GM21825 (cell line): ENCODE data around the gene ITPR2.
A peak's percentile ranks its signal among the peaks of the same experiment; 100 is the strongest.
"Not testable (repeated sequence)": the region's sequence is repeated elsewhere in the genome, so short reads cannot be mapped to it uniquely, and the experiment has no call there.

Source experiments
- ATAC-seq: cut with Tn5 transposase; IDR thresholded peaks from one replicate; pipeline ENCODE4 v1.9.1; 2021; ENCODE audit warnings: mild to moderate bottlenecking, moderate library complexity; ENCODE audit not compliant: unreplicated experiment

ITPR2 gene

DNA sequence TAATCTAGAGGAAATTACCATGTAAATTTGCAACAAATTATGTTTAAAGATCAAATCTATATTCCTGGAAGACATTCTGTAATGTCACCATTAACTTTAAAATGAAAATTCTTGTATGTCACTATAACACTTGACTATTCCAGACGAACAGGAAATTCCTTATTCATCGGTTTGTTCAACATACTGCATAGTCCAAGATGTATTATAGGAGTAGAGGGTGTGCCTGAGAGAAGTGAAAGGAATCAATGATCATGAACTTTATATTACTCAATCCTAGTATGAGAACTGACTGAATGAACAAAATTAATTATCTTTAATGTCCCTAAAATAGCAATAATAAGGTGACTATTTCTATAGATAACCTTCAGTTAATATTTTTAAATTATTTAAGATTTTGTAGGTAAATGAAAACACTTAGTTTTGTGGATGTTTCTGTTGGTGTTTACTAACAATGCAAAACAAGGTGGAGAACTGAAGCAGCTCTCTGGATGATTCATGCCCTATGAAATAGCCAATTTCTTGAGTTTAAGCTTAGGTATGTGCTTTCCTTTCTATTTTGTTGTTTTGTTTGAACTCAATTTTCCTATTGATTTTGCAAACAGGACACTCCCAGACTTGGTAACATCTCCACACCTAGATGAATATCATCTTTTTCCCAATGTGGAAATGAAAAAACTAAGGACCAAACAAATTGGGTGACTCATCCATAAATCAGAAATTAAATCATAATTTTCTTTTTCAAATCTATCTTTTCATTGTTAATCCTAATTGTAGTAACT, 18.2 kb upstream of the ITPR2 start:
- no peak for ATAC-seq

DNA sequence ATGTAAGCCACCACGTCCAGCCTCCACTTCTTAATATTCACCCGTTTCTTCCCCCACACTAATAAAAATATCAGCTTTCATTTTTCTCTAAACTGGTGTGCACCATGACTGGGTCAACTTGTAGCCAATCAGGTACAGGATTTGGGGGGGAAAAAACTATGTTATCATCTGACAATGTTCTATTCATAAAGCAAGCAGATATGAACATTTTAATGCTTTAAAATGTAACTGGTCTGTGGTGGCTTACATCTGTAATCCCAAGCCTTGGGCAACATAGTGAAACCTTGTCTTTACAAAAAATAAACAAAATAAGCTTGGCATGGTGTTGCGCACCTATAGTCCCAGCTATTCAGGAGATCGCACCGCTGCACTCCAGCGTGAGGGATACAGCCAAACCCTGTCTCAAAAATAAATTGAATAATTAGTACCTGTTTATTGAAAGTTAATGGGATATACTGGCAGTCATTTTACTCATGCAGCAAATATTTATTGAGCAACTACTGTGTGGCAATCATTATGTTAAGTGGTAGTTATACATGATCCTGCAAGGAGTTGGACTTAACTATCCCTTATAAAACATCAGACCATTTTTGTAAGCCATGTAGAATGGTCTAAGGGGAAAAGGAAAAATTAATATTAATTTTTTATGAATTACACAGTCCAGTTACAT, 15.3 kb upstream of the ITPR2 start:
- no peak for ATAC-seq

DNA sequence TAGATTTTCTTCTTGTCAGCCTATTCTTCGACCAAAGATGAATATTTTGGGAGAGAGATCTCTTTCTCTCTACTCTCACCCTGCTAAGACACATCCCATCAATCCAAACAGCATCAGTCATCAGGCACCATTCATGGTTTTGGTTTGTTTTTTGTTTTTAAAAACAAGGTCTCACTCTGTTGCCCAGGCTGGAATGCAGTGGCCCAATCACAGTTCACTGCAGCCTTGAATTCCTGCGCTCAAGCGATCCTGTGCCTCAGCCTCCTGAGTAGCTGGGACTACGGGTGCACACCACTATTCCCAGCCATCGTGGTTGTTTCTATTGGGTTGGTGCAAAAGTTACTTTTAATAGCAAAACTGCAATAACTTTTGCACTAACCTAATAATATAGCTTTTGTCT, 14.4 kb upstream of the ITPR2 start:
- no peak for ATAC-seq

DNA sequence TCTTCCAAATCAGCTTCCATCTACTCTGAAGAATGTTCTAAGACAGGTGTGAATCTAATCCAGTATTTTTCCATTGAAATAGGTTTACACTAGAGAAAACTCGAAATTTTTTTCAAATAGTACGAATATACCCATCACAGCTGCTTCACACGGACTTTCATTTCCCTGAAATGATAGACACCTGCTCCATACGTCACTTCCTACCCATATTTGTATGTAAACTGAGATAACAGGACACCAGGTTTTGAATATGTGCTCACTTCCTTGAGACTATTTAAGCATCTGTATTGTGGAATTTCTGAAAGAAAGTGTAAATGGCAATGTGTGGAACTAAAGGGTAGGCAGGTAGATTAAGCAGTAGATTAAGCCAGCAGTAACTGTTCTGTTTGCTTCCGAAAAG, 13.4 kb upstream of the ITPR2 start:
- ATAC-seq, result no peak

GRCh38 chr12:26845984-26846383, 13.0 kb upstream of the ITPR2 start:
- no peak for ATAC-seq

- ATAC-seq, result no peak
Measured at GRCh38 chr12:26845057-26845666, 12.2 kb upstream of the ITPR2 start.

GRCh38 chr12:26843311-26843710, 10.3 kb upstream of the ITPR2 start:
- ATAC-seq, result no peak

GRCh38 chr12:26841085-26841484, 8.1 kb upstream of the ITPR2 start:
- ATAC-seq, result no peak

DNA sequence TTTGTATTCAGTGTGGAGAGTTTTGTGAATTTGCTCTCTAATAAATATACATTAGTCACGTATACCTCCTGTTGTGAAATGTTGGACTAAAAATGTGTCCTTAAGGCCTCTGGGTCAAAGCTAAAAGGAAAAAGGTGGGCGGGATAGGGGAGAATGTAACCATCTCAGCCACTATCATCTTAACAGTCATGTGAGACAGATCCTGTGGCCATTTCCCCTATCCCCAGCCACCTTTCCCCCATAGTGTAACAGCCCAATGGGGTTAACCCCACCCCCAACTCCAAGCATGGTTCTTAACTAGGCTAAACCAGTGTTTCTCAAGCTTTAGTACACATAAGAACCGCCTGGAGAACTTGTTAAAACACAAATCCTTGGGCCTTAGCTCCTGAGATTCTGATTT, 6.5 kb upstream of the ITPR2 start:
- no peak for ATAC-seq

GRCh38 chr12:26838888-26839416, 6.0 kb upstream of the ITPR2 start:
- ATAC-seq, result no peak

- no peak for ATAC-seq
Measured at GRCh38 chr12:26836201-26836600, 3.2 kb upstream of the ITPR2 start.

GRCh38 chr12:26834503-26835060, 1.6 kb upstream of the ITPR2 start:
- ATAC-seq, result not testable (repeated sequence)

GRCh38 chr12:26833743-26834490, 923 bp upstream of the ITPR2 start:
- no peak for ATAC-seq

- ATAC-seq, result peak; percentile 42
Measured at GRCh38 chr12:26831951-26832821, 808 bp downstream of the ITPR2 start.

- no peak for ATAC-seq
Measured at GRCh38 chr12:26830783-26831551, 2.0 kb downstream of the ITPR2 start.

GRCh38 chr12:26830363-26830762, 2.6 kb downstream of the ITPR2 start:
- ATAC-seq, result no peak

GRCh38 chr12:26828280-26829073, 4.5 kb downstream of the ITPR2 start:
- no peak for ATAC-seq

DNA sequence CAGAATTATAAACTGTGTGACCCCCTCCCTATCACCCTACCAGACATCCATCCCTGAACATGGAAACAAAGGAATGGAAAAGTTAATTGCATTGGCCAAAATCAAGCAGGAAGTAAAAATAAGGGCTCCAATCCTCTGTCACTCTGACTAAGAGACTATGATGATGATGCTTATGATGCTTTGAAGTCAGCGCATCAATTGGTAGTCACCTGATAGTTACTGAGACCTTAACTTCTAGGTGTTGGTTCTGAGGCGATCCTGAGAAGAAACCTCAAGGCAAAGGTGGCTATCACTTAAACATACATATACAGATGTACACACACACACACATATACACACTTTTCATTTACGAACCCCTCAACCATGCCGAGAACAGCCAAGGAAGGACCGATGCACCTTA, 6.6 kb downstream of the ITPR2 start:
- no peak for ATAC-seq
